ENCODE results near the gene ENO1.

The ENO1 gene

GRCh38 chr1:8871539-8871935, 6.9 kb downstream of the ENO1 start (continued):
- TF ChIP-seq PATZ1 (CRISPR knock-in tag; IDR thresholded peaks at IDR 0.05; ENCODE audit: borderline replicate concordance): no peak

GRCh38 chr1:8870616-8871538, 7.6 kb downstream of the ENO1 start:
- no peak for TF ChIP-seq POU6F1 (CRISPR knock-in tag; IDR thresholded peaks at IDR 0.05; ENCODE audit: borderline replicate concordance, low read depth)
- no peak for ATAC-seq

GRCh38 chr1:8870103-8870502, 8.4 kb downstream of the ENO1 start:
- ATAC-seq: no peak

GRCh38 chr1:8867878-8868567, 10.5 kb downstream of the ENO1 start:
- no peak for ATAC-seq
- no peak for TF ChIP-seq TSHZ2 (CRISPR knock-in tag; IDR thresholded peaks at IDR 0.05)
- no peak for TF ChIP-seq SNAI2 (CRISPR knock-in tag; IDR thresholded peaks at IDR 0.05)
- no peak for TF ChIP-seq ZNF70 (CRISPR knock-in tag; IDR thresholded peaks at IDR 0.05)
- TF ChIP-seq ZNF8 (CRISPR knock-in tag; IDR thresholded peaks at IDR 0.05): no peak
- no peak for TF ChIP-seq CSDC2 (CRISPR knock-in tag; IDR thresholded peaks at IDR 0.05)
- no peak for TF ChIP-seq ISL1 (CRISPR knock-in tag; IDR thresholded peaks at IDR 0.05)
- TF ChIP-seq ESRRG (CRISPR knock-in tag; IDR thresholded peaks at IDR 0.05): no peak
- no peak for TF ChIP-seq BACH2 (CRISPR knock-in tag; IDR thresholded peaks at IDR 0.05; ENCODE audit: borderline replicate concordance)
- no peak for TF ChIP-seq ZFP3 (CRISPR knock-in tag; IDR thresholded peaks at IDR 0.05)
- TF ChIP-seq OSR1 (CRISPR knock-in tag; IDR thresholded peaks at IDR 0.05): no peak
- no peak for TF ChIP-seq PATZ1 (CRISPR knock-in tag; IDR thresholded peaks at IDR 0.05; ENCODE audit: borderline replicate concordance)

More at GRCh38 chr1:8870103-8870502, 8.4 kb downstream of the ENO1 start:
- TF ChIP-seq TOX (CRISPR knock-in tag; IDR thresholded peaks at IDR 0.05; ENCODE audit: borderline replicate concordance): no peak
- no peak for TF ChIP-seq CREB5 (CRISPR knock-in tag; IDR thresholded peaks at IDR 0.05; ENCODE audit: low read depth)
- TF ChIP-seq ZC3H10 (CRISPR knock-in tag; IDR thresholded peaks at IDR 0.05): no peak

Data from SK-N-SH treated with all-trans-retinoic acid at 6 μM for 48 hours (cell line).